ENCODE measurements around the gene TMEM178B.
"Not testable (repeated sequence)": the region's sequence is repeated elsewhere in the genome, so short reads cannot be mapped to it uniquely, and the experiment has no call there.

- not testable (repeated sequence) for TF ChIP-seq EZH2 (IDR thresholded peaks at IDR 0.05); POLR2AphosphoS5 (IDR thresholded peaks at IDR 0.05; ENCODE audit: borderline replicate concordance, low read depth, low read length)
Measured at GRCh38 chr7:141177120-141177519, 103.3 kb downstream of the TMEM178B start.
